ENCODE measurements around the gene KCNMA1. TPM values are rescaled to one million over a fixed set of nuclear protein-coding genes. Genes with fewer than 3 reads are reported as not detected.

KCNMA1 gene
- total and polyA plus RNA-seq, 10 of the 15 experiments (the other 5 are each of a cell fraction or from before 2014, with no cell fraction given) = 8.5 to 77.0 (median 21.3) TPM

GRCh38 chr10:76882245-76882644 lies 755.4 kb downstream of the KCNMA1 start:
- Histone ChIP-seq H3K27ac (ENCODE audit: control insufficient read depth, insufficient read depth) (no peak overlapping the region), H3K9ac (ENCODE audit: control insufficient read depth, insufficient read depth, low read length) (no peak overlapping the region), H3K4me1 (ENCODE audit: control insufficient read depth, insufficient read depth, low read length) (peaks cover 5% of the 10 kb centered on the region; the same call in 1 of the 2 replicates), H3K36me3 (ENCODE audit: control insufficient read depth in 2 of 2, insufficient read depth in 2 of 2, low read length in 1 of 2) (no peaks in the 10 kb centered on the region), H3K4me2 (ENCODE audit: control insufficient read depth, insufficient read depth) (0 out of 2 replicates have a peak overlapping the region, but pooled peaks have one; percentile 4), H4K20me1 (ENCODE audit: control insufficient read depth, insufficient read depth) (no peaks in the 10 kb centered on the region), H3K4me3 (no peak overlapping the region), H3K79me2 (ENCODE audit: control insufficient read depth, insufficient read depth, low read length) (no peaks in the 10 kb centered on the region), H3K9me3 (replicated peaks; ENCODE audit: control insufficient read depth, insufficient read depth, low read length) (no peaks in the 10 kb centered on the region), H3K27me3 (replicated peaks in 1 of 2; ENCODE audit: control insufficient read depth in 2 of 2, insufficient read depth in 2 of 2, low read length in 1 of 2) (no peaks in the 10 kb centered on the region), H2AFZ (ENCODE audit: control insufficient read depth, low read depth, low read length) (no peak overlapping the region)
- intact Hi-C loops (cut with micrococcal nuclease; ENCODE audit: unreplicated experiment) (no loop called here), in situ Hi-C loops (cut with MboI) (no loop called here)
- ATAC-seq (peak; percentile 88), DNase-seq (ENCODE audit: low read depth, low spot score) (peak; percentile 24), FAIRE-seq (no peak)
- RAD21 ChIA-PET (ENCODE audit: unreplicated experiment) = interaction anchor here (0.9 kb wide), 1 partner anchor 11 kb away, joined by 3 read pairs; no protein-coding TSS in a partner anchor
- SMC1A ChIA-PET (ENCODE audit: uncharacterized antibody, unreplicated experiment) = interaction anchor here (0.6 to 2.0 kb wide), 3 partner anchors 9 to 147 kb away, joined by 3 to 7 read pairs (median 4); no protein-coding TSS in a partner anchor
- TF ChIP-seq PKNOX1 (IDR thresholded peaks at IDR 0.05) (peak; percentile 60), BHLHE40 (IDR thresholded peaks at IDR 0.05; ENCODE audit: borderline replicate concordance in 1 of 2, low read depth in 2 of 2, low read length in 1 of 2) (peak in 1 of 2 experiments; percentile 20; a peak in 1 of 4 replicates), NFYB (IDR thresholded peaks at IDR 0.05; ENCODE audit: insufficient read depth, low read depth, low read length) (peak; percentile 46; the same call in 1 of the 2 replicates), HDGF (IDR thresholded peaks at IDR 0.05) (no peak)
- POLR2A ChIA-PET = interaction anchor here (1.0 kb wide), 1 partner anchor 14 kb away, joined by 3 read pairs; no protein-coding TSS in a partner anchor
- BruUV-seq (replicated peaks) = no TSS peak
- WGBS (ENCODE audit: insufficient coverage, insufficient replicate concordance, low lambda C conversion rate, missing lambda C conversion rate) = 2% methylated on average over 6 of the region's 6 CpGs
- CTCF ChIA-PET = interaction anchor here (0.6 to 1.7 kb wide), 3 partner anchors 20 to 123 kb away, joined by 4 to 6 read pairs (median 4); no protein-coding TSS in a partner anchor
